H9 (cell line): Measurements from ENCODE around the gene ZDHHC24. TPM values are rescaled to one million over a fixed set of nuclear protein-coding genes. Genes with fewer than 3 reads are reported as not detected.

ENCODE experiments used
- DNase-seq: peaks from one replicate; pipeline ENCODE4 v3.0.0-alpha.2; 2017
- H2AFZ ChIP-seq: one replicate; pipeline ENCODE4 v1.6.1; 2013; ENCODE audit warnings: mild to moderate bottlenecking, low read length, control low read depth, moderate library complexity
- H2AK5ac ChIP-seq: 2 replicates; pipeline ENCODE4 v1.6.1; 2013; ENCODE audit warnings: low read length, control low read depth, mixed read lengths; ENCODE audit not compliant: insufficient read length
- H2BK120ac ChIP-seq: one replicate; pipeline ENCODE4 v1.6.1; 2013; ENCODE audit warnings: low read depth, mild to moderate bottlenecking, low read length, control low read depth, inconsistent platforms; ENCODE audit not compliant: poor library complexity, severe bottlenecking
- H2BK12ac ChIP-seq: 2 replicates; pipeline ENCODE4 v1.6.1; 2013; ENCODE audit warnings: low read length, control low read depth, mixed read lengths, low read depth; ENCODE audit not compliant: insufficient read length
- H2BK15ac ChIP-seq: 2 replicates; pipeline ENCODE4 v1.6.1; 2013; ENCODE audit warnings: low read depth, low read length, control low read depth
- H2BK20ac ChIP-seq: one replicate; pipeline ENCODE4 v1.6.1; 2013; ENCODE audit warnings: low read depth, mild to moderate bottlenecking, low read length, control low read depth, inconsistent platforms; ENCODE audit not compliant: poor library complexity, severe bottlenecking
- H2BK5ac ChIP-seq: 2 replicates; pipeline ENCODE4 v1.6.1; 2013; ENCODE audit warnings: low read length, control low read depth, mixed read lengths; ENCODE audit not compliant: insufficient read length
- H3K14ac ChIP-seq: 2 replicates; pipeline ENCODE4 v1.6.1; 2013; ENCODE audit warnings: low read length, control low read depth; ENCODE audit not compliant: insufficient read depth
- H3K18ac ChIP-seq: 2 replicates; pipeline ENCODE4 v1.6.1; 2013; ENCODE audit warnings: low read depth, mild to moderate bottlenecking, mixed read lengths, low read length, control low read depth; ENCODE audit not compliant: insufficient read length
- H3K23ac ChIP-seq: 2 replicates; pipeline ENCODE4 v1.6.1; 2013; ENCODE audit warnings: low read length, control low read depth, mixed read lengths, low read depth; ENCODE audit not compliant: insufficient read length
- H3K23me2 ChIP-seq: 2 replicates; pipeline ENCODE4 v1.6.1; 2013; ENCODE audit warnings: low read depth, mild to moderate bottlenecking, mixed read lengths, low read length, control low read depth; ENCODE audit not compliant: insufficient read length, poor library complexity, severe bottlenecking
- H3K27ac ChIP-seq: 2 replicates; pipeline ENCODE4 v1.5.1; 2013; ENCODE audit warnings: low read length, control low read depth, mixed read lengths, low read depth; ENCODE audit not compliant: insufficient read length
- H3K27me3 ChIP-seq: 2 replicates; pipeline ENCODE4 v1.6.1; 2013; ENCODE audit warnings: low read length, control low read depth, inconsistent platforms; ENCODE audit not compliant: insufficient read depth
- H3K4ac ChIP-seq: 2 replicates; pipeline ENCODE4 v1.6.1; 2013; ENCODE audit warnings: low read depth, mild to moderate bottlenecking, control low read depth, inconsistent platforms, low read length, moderate library complexity
- H3K4me1 ChIP-seq: 2 replicates; pipeline ENCODE4 v1.6.1; 2013; ENCODE audit warnings: low read length, control low read depth, inconsistent platforms; ENCODE audit not compliant: insufficient read depth
- H3K4me2 ChIP-seq: 2 replicates; pipeline ENCODE4 v1.6.1; 2013; ENCODE audit warnings: low read length, control low read depth, mixed read lengths; ENCODE audit not compliant: insufficient read length, insufficient read depth
- H3K56ac ChIP-seq: 2 replicates; pipeline ENCODE4 v1.6.1; 2013; ENCODE audit warnings: low read depth, mild to moderate bottlenecking, mixed read lengths, low read length, control low read depth; ENCODE audit not compliant: insufficient read length
- H3K79me1 ChIP-seq: 2 replicates; pipeline ENCODE4 v1.6.1; 2013; ENCODE audit warnings: low read depth, mild to moderate bottlenecking, moderate library complexity, low read length, control low read depth, inconsistent platforms; ENCODE audit not compliant: insufficient read depth, poor library complexity, severe bottlenecking
- H3K79me2 ChIP-seq: 2 replicates; pipeline ENCODE4 v1.6.1; 2013; ENCODE audit warnings: low read length, control low read depth, inconsistent platforms; ENCODE audit not compliant: insufficient read depth
- H3K9ac ChIP-seq: 2 replicates; pipeline ENCODE4 v1.6.1; 2013; ENCODE audit warnings: low read length, control low read depth, mixed read lengths; ENCODE audit not compliant: insufficient read length; ENCODE audit errors: extremely low read depth
- H3K9me3 ChIP-seq: one replicate; pipeline ENCODE4 v1.6.1; 2013; ENCODE audit warnings: low read depth, low read length, inconsistent platforms; ENCODE audit not compliant: control insufficient read depth
- H3T11ph ChIP-seq: one replicate; pipeline ENCODE4 v1.6.1; 2013; ENCODE audit warnings: mild to moderate bottlenecking, low read length, control low read depth, inconsistent platforms
- H4K20me1 ChIP-seq: one replicate; pipeline ENCODE4 v1.6.1; 2013; ENCODE audit not compliant: control insufficient read depth, insufficient read length, insufficient read depth
- H4K5ac ChIP-seq: 2 replicates; pipeline ENCODE4 v1.6.1; 2013; ENCODE audit warnings: low read depth, mild to moderate bottlenecking, mixed read lengths, low read length, control low read depth; ENCODE audit not compliant: insufficient read length
- H4K8ac ChIP-seq: replicated peaks from 2 replicates; pipeline ENCODE4 v1.6.1; 2013; ENCODE audit warnings: low read length, control low read depth, mixed read lengths, low read depth; ENCODE audit not compliant: insufficient read length
- H4K91ac ChIP-seq: 2 replicates; pipeline ENCODE4 v1.6.1; 2013; ENCODE audit warnings: low read depth, mild to moderate bottlenecking, moderate library complexity, mixed read lengths, low read length, control low read depth; ENCODE audit not compliant: insufficient read length
- H3K27ac Mint-ChIP-seq, 3 experiments: 2 replicates in 2 of 3; 3 replicates in 1 of 3; pipeline ENCODE4 v1.8.0; 2020 to 2021; ENCODE audit warnings: mixed read lengths in 3 of 3, mild to moderate bottlenecking in 1 of 3, moderate library complexity in 1 of 3
- H3K27me3 Mint-ChIP-seq: 2 replicates; pipeline ENCODE4 v1.8.0; 2021; ENCODE audit warnings: low read depth, mild to moderate bottlenecking, moderate library complexity, mixed read lengths
- H3K36me3 Mint-ChIP-seq, 3 experiments: 2 replicates in 2 of 3; 3 replicates in 1 of 3; pipeline ENCODE4 v1.8.0; 2020 to 2021; ENCODE audit warnings: low read depth in 3 of 3, mixed read lengths in 3 of 3; ENCODE audit not compliant: insufficient read depth in 1 of 3
- H3K4me1 Mint-ChIP-seq, 2 experiments: 2 replicates each; pipeline ENCODE4 v1.8.0; 2020; ENCODE audit warnings: mixed read lengths in 2 of 2
- H3K4me3 Mint-ChIP-seq, 2 experiments: 2 replicates in 1 of 2; 3 replicates in 1 of 2; pipeline ENCODE4 v1.8.0; 2020 to 2021; ENCODE audit warnings: mild to moderate bottlenecking in 2 of 2, mixed read lengths in 2 of 2, moderate library complexity in 1 of 2
- H3K9me3 Mint-ChIP-seq, 2 experiments: 2 replicates in 1 of 2; 3 replicates in 1 of 2; pipeline ENCODE4 v1.8.0; 2020; ENCODE audit warnings: mild to moderate bottlenecking in 2 of 2, mixed read lengths in 2 of 2, moderate library complexity in 1 of 2
- CTCF ChIP-seq: fragments of 200-600 bp; sonication (generic); conservative IDR thresholded peaks from 3 replicates; pipeline ENCODE4 v1.8.0; 2021; ENCODE audit warnings: antibody characterized with exemption, mild to moderate bottlenecking
- WGBS: extraction: QIAGEN DNeasy Blood & Tissue Kit; methylation state at CpG from one replicate; pipeline ENCODE4 v1.1.7; 2013; ENCODE audit warnings: missing lambda C conversion rate, low lambda C conversion rate, mixed read lengths; ENCODE audit not compliant: insufficient read length; ENCODE audit errors: extremely low coverage; 5-methylcytosine and 5-hydroxymethylcytosine counted together
- total RNA-seq: library from RNA; stranded (reverse); gene quantifications from 2 replicates; pipeline ENCODE4 v1.2.1, GENCODE V29; 2021

Gene ZDHHC24
- total RNA-seq, 1 experiment from 2014 or later = 8.9 TPM

DNA sequence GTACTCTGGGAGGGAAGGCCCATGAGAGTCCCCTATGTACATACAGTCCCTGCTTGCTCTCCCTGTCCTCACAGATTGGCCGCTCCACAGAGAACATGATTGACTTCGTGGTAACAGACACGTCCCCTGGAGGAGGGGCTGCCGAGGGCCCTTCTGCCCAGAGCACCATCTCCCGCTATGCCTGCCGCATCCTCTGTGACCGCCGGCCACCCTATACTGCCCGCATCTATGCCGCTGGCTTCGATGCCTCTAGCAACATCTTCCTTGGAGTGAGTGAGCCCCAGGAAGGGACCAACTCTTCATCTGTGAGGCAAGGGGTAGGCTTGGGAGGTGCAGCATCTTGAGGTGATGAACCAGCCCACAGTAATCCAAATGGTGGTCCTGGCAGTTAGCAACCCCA lies 72.7 kb downstream of the ZDHHC24 start:
- H3K4me3 Mint-ChIP-seq = no peak overlapping the region
- Histone ChIP-seq H2BK5ac (no peak overlapping the region), H3K9me3 (no peaks in the 10 kb centered on the region), H3K79me1 (no peaks in the 10 kb centered on the region), H3K18ac (no peak overlapping the region), H3K23ac (no peak overlapping the region), H4K91ac (no peak overlapping the region), H3K27me3 (no peaks in the 10 kb centered on the region), H3K9ac (no peak overlapping the region), H3K14ac (no peak overlapping the region), H3K4me2 (no peak overlapping the region), H2BK15ac (no peak overlapping the region), H4K20me1 (no peaks in the 10 kb centered on the region), H3K4me1 (no peaks in the 10 kb centered on the region), H2BK20ac (no peak overlapping the region), H3K27ac (no peak overlapping the region), H4K5ac (no peak overlapping the region), H3K4ac (no peak overlapping the region), H4K8ac (no peak overlapping the region), H3T11ph (no peak overlapping the region), H3K56ac (no peak overlapping the region), H2AK5ac (no peak overlapping the region), H2BK120ac (no peak overlapping the region), H3K23me2 (no peaks in the 10 kb centered on the region), H2AFZ (no peak overlapping the region), H3K79me2 (no peaks in the 10 kb centered on the region), H2BK12ac (no peak overlapping the region)
- WGBS = no CpG with 5 or more reads among the region's 11 CpGs
- DNase-seq = no peak
- no peaks in the 10 kb centered on the region for H3K9me3 Mint-ChIP-seq
- H3K27ac Mint-ChIP-seq = no peak overlapping the region
- H3K27me3 Mint-ChIP-seq = no peaks in the 10 kb centered on the region
- TF ChIP-seq CTCF = no peak
- H3K4me1 Mint-ChIP-seq = peaks cover 25 to 35% of the 10 kb centered on the region in 2 experiments
- H3K36me3 Mint-ChIP-seq = peaks cover 3 to 30% (median 23%) of the 10 kb centered on the region in 3 experiments; a peak in 5 of 7 replicates
